Measurements from ENCODE around the gene GALM. TPM values are rescaled to one million over a fixed set of nuclear protein-coding genes. Genes with fewer than 3 reads are reported as not detected.

Gene GALM
- polyA plus RNA-seq, 2 of the 4 experiments (the other 2 are of a cell fraction): 33.4 to 34.2 TPM

- FAIRE-seq (no peak), ATAC-seq (no peak), DNase-seq (ENCODE audit: low read depth in 1 of 2, low spot score in 1 of 2) (no peak)
- peaks cover 56% of the 10 kb centered on the region for H3K4me1 ChIP-seq
- no peak overlapping the region for H3K27ac ChIP-seq
- ChIA-PET CTCF (interaction anchor here (0.9 to 26.7 kb wide), 9 partner anchors 11 to 429 kb away, joined by 3 to 423 read pairs (median 7); partner anchors contain the start of gene HNRNPLL), POLR2A (interaction anchor here (0.6 to 1.8 kb wide), 6 partner anchors 42 to 208 kb away, joined by 3 to 8 read pairs (median 4); partner anchors contain the start of gene HNRNPLL)
- TF ChIP-seq KDM5A (IDR thresholded peaks at IDR 0.05) (no peak), RARB (CRISPR knock-in tag; IDR thresholded peaks at IDR 0.05) (peak; percentile 34; the same call in 1 of the 2 replicates), TP53 (CRISPR knock-in tag; IDR thresholded peaks at IDR 0.05) (peak; percentile 41; the same call in 1 of the 2 replicates), HOXA7 (CRISPR knock-in tag; IDR thresholded peaks at IDR 0.05) (peak; percentile 96), HES2 (IDR thresholded peaks at IDR 0.05) (no peak)
- H3K9me3 ChIP-seq: peaks cover 4% of the 10 kb centered on the region; the same call in 1 of the 3 replicates
- WGBS (ENCODE audit: missing lambda C conversion rate): 55% methylated on average over 2 of the region's 2 CpGs
- H3K4me2 ChIP-seq: no peak overlapping the region
- no peak overlapping the region for H3K4me3 ChIP-seq
These were observed 78.5 kb downstream of the GALM start for GRCh38 chr2:38744399-38744780.

GRCh38 chr2:38745267-38745666, 79.4 kb downstream of the GALM start:
- no peaks in the 10 kb centered on the region for H3K9me3 ChIP-seq
- WGBS (ENCODE audit: missing lambda C conversion rate): 87% methylated on average over 9 of the region's 9 CpGs
- no peak for FAIRE-seq
- H3K4me3 ChIP-seq: no peak overlapping the region
- H3K4me1 ChIP-seq: peaks cover 56% of the 10 kb centered on the region
- H3K27ac ChIP-seq: no peak overlapping the region
- no peak for TF ChIP-seq FOXS1 (CRISPR knock-in tag; IDR thresholded peaks at IDR 0.05)
- no peak for TF ChIP-seq EHMT2 (IDR thresholded peaks at IDR 0.05; ENCODE audit: low read depth)
- no peak for TF ChIP-seq ZFP36 (IDR thresholded peaks at IDR 0.05; ENCODE audit: borderline replicate concordance, partially characterized antibody)
- TF ChIP-seq HOXB13 (CRISPR knock-in tag; IDR thresholded peaks at IDR 0.05; ENCODE audit: low read depth): no peak
- no peak for TF ChIP-seq JUNB (IDR thresholded peaks at IDR 0.05)
- no peak for TF ChIP-seq RFX5 (IDR thresholded peaks at IDR 0.05)
- TF ChIP-seq E2F6 (IDR thresholded peaks at IDR 0.05; ENCODE audit: borderline replicate concordance, low read depth): no peak
- no peak for TF ChIP-seq RCOR1 (IDR thresholded peaks at IDR 0.05; ENCODE audit: low read depth, low read length)
- no peak for TF ChIP-seq HDAC2 (IDR thresholded peaks at IDR 0.05)
- no peak for ATAC-seq
- POLR2A ChIA-PET: no interaction called here
- H3K4me2 ChIP-seq: 0 out of 3 replicates have a peak overlapping the region, but pooled peaks have one; percentile 4
- CTCF ChIA-PET: interaction anchor here (1.4 to 6.6 kb wide), 5 partner anchors 20 to 430 kb away, joined by 3 to 60 read pairs (median 15); no protein-coding TSS in a partner anchor
- no peak for DNase-seq (ENCODE audit: low read depth in 1 of 2, low spot score in 1 of 2)

- 85% methylated on average over 4 of the region's 4 CpGs for WGBS (ENCODE audit: missing lambda C conversion rate)
- peaks cover 60% of the 10 kb centered on the region for H3K4me1 ChIP-seq
- no peaks in the 10 kb centered on the region for H3K9me3 ChIP-seq
- CTCF ChIA-PET: interaction anchor here (0.6 to 4.1 kb wide), 3 partner anchors 55 to 211 kb away, joined by 4 to 15 read pairs (median 4); no protein-coding TSS in a partner anchor
- FAIRE-seq (no peak), ATAC-seq (no peak), DNase-seq (ENCODE audit: low read depth in 1 of 2, low spot score in 1 of 2) (no peak)
- H3K4me3 ChIP-seq: no peak overlapping the region
- POLR2A ChIA-PET: no interaction called here
- H3K27ac ChIP-seq: no peak overlapping the region
- peak overlapping the region; percentile 87 for H3K4me2 ChIP-seq
- TF ChIP-seq MYC (IDR thresholded peaks at IDR 0.05; ENCODE audit: borderline replicate concordance, low read length) (no peak), TP53 (CRISPR knock-in tag; IDR thresholded peaks at IDR 0.05) (0 out of 2 replicates have a peak, but pooled peaks have one; percentile 29), ZFP36 (IDR thresholded peaks at IDR 0.05; ENCODE audit: borderline replicate concordance, partially characterized antibody) (no peak), EP300 (IDR thresholded peaks at IDR 0.05) (no peak), GATA3 (IDR thresholded peaks at IDR 0.05; ENCODE audit: borderline replicate concordance) (no peak), RCOR1 (IDR thresholded peaks at IDR 0.05; ENCODE audit: low read depth, low read length) (no peak), KDM1A (IDR thresholded peaks at IDR 0.05; ENCODE audit: low read depth) (no peak), NFE2L2 (conservative IDR thresholded peaks at IDR 0.05; ENCODE audit: low read length) (no peak), POLR2AphosphoS2 (conservative IDR thresholded peaks at IDR 0.05; ENCODE audit: low read length) (no peak), TFCP2L1 (CRISPR knock-in tag; IDR thresholded peaks at IDR 0.05) (peak; percentile 69; the same call in 1 of the 2 replicates), EHF (CRISPR knock-in tag; IDR thresholded peaks at IDR 0.05) (no peak), E2F6 (IDR thresholded peaks at IDR 0.05; ENCODE audit: borderline replicate concordance, low read depth) (no peak), PBX3 (IDR thresholded peaks at IDR 0.05) (no peak), RAD21 (conservative IDR thresholded peaks at IDR 0.05 in 1 of 2, IDR thresholded peaks at IDR 0.05 in 1 of 2) (no peak), REST (IDR thresholded peaks at IDR 0.05) (no peak), ELK1 (IDR thresholded peaks at IDR 0.05; ENCODE audit: low read depth, low read length) (no peak)
These were observed 81.1 kb downstream of the GALM start for GRCh38 chr2:38747007-38747424.
